ENCODE data around the gene OR10A5.
"Not testable (repeated sequence)": the region's sequence is repeated elsewhere in the genome, so short reads cannot be mapped to it uniquely, and the experiment has no call there.

Gene OR10A5

GRCh38 chr11:6833356-6833755 lies 12.1 kb upstream of the OR10A5 start:
- Histone ChIP-seq H3K27ac (ENCODE audit: low read length) (no peak overlapping the region), H3K9me3 (ENCODE audit: control insufficient read depth, insufficient read depth, low read length) (no peaks in the 10 kb centered on the region), H3K4me1 (ENCODE audit: control insufficient read depth, insufficient read depth, low read length) (no peaks in the 10 kb centered on the region), H3K36me3 (ENCODE audit: control insufficient read depth, insufficient read depth, low read length) (no peaks in the 10 kb centered on the region), H3K27me3 (ENCODE audit: control insufficient read depth, insufficient read depth, low read length) (no peaks in the 10 kb centered on the region), H3K4me3 (ENCODE audit: low read length) (no peak overlapping the region)
- DNase-seq (ENCODE audit: low read depth, low spot score), result no peak
- no CpG with 5 or more reads among the region's 6 CpGs for WGBS (ENCODE audit: insufficient coverage, insufficient read length)

DNA sequence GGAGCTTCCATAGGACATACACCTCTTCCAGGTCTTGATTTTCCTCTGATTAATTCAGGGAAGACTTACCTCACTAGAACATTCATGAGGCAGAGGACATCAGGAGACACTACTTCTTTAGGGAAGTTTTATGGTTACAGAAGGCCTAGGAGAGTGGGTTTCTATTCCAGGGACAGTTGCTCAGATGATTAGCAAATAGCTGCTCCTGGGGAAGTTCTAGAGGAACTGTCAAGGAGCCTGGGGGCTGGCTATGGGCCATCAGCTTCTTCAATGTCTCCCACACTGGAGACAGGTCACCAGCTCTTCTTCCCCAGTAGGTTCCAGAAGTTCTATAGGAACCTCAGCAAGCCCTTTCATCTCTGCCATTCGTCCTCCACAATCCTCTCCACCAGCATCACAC lies 11.5 kb upstream of the OR10A5 start:
- Histone ChIP-seq H3K27ac (ENCODE audit: low read length) (no peak overlapping the region), H3K4me3 (ENCODE audit: low read length) (no peak overlapping the region), H3K36me3 (ENCODE audit: control insufficient read depth, insufficient read depth, low read length) (no peaks in the 10 kb centered on the region), H3K4me1 (ENCODE audit: control insufficient read depth, insufficient read depth, low read length) (no peaks in the 10 kb centered on the region), H3K27me3 (ENCODE audit: control insufficient read depth, insufficient read depth, low read length) (no peaks in the 10 kb centered on the region), H3K9me3 (ENCODE audit: control insufficient read depth, insufficient read depth, low read length) (no peaks in the 10 kb centered on the region)
- no CpG with 5 or more reads among the region's 1 CpG for WGBS (ENCODE audit: insufficient coverage, insufficient read length)
- no peak for DNase-seq (ENCODE audit: low read depth, low spot score)

DNA sequence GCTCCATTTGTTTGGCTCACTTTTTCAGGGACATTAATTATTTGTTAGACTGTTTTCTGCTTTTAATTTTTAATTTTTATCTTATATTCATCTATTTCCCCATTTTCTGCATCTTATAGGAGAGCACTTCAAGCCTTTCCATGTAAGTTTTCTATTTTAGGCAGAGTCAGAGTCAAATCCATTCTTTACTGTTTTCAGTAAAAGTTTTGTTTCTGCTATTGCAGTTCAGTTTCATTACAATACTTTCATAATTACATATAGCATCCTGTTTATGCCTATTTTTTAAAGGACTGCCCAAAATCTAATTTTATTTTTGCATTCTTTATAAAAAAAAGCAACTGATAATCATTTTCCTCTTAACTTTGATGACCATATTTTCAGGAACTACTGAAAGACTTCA lies 3.8 kb upstream of the OR10A5 start:
- H3K27me3 ChIP-seq (ENCODE audit: control insufficient read depth, insufficient read depth, low read length), result no peaks in the 10 kb centered on the region
- no peak overlapping the region for H3K4me3 ChIP-seq (ENCODE audit: low read length)
- no peaks in the 10 kb centered on the region for H3K4me1 ChIP-seq (ENCODE audit: control insufficient read depth, insufficient read depth, low read length)
- no peaks in the 10 kb centered on the region for H3K9me3 ChIP-seq (ENCODE audit: control insufficient read depth, insufficient read depth, low read length)
- H3K36me3 ChIP-seq (ENCODE audit: control insufficient read depth, insufficient read depth, low read length), result no peaks in the 10 kb centered on the region
- no peak overlapping the region for H3K27ac ChIP-seq (ENCODE audit: low read length)
- DNase-seq (ENCODE audit: low read depth, low spot score), result no peak

- H3K4me3 ChIP-seq (ENCODE audit: low read length), result no peak overlapping the region
- H3K4me1 ChIP-seq (ENCODE audit: control insufficient read depth, insufficient read depth, low read length), result peaks cover 3% of the 10 kb centered on the region
- H3K27me3 ChIP-seq (ENCODE audit: control insufficient read depth, insufficient read depth, low read length), result no peaks in the 10 kb centered on the region
- WGBS (ENCODE audit: insufficient coverage, insufficient read length), result no CpG with 5 or more reads among the region's 2 CpGs
- H3K27ac ChIP-seq (ENCODE audit: low read length), result no peak overlapping the region
- no peaks in the 10 kb centered on the region for H3K36me3 ChIP-seq (ENCODE audit: control insufficient read depth, insufficient read depth, low read length)
- H3K9me3 ChIP-seq (ENCODE audit: control insufficient read depth, insufficient read depth, low read length), result no peaks in the 10 kb centered on the region
- DNase-seq (ENCODE audit: low read depth, low spot score), result no peak
Measured at GRCh38 chr11:6843670-6844069, 1.8 kb upstream of the OR10A5 start.

GRCh38 chr11:6844356-6844755 lies 1.1 kb upstream of the OR10A5 start:
- H3K27me3 ChIP-seq (ENCODE audit: control insufficient read depth, insufficient read depth, low read length), result no peaks in the 10 kb centered on the region
- H3K36me3 ChIP-seq (ENCODE audit: control insufficient read depth, insufficient read depth, low read length), result no peaks in the 10 kb centered on the region
- peaks cover 3% of the 10 kb centered on the region for H3K4me1 ChIP-seq (ENCODE audit: control insufficient read depth, insufficient read depth, low read length)
- no peak overlapping the region for H3K4me3 ChIP-seq (ENCODE audit: low read length)
- no CpG with 5 or more reads among the region's 5 CpGs for WGBS (ENCODE audit: insufficient coverage, insufficient read length)
- no peaks in the 10 kb centered on the region for H3K9me3 ChIP-seq (ENCODE audit: control insufficient read depth, insufficient read depth, low read length)
- H3K27ac ChIP-seq (ENCODE audit: low read length), result no peak overlapping the region
- no peak for DNase-seq (ENCODE audit: low read depth, low spot score)

- no CpG with 5 or more reads among the region's 2 CpGs for WGBS (ENCODE audit: insufficient coverage, insufficient read length)
- Histone ChIP-seq H3K4me3 (ENCODE audit: low read length) (no peak overlapping the region), H3K4me1 (ENCODE audit: control insufficient read depth, insufficient read depth, low read length) (peaks cover 3% of the 10 kb centered on the region), H3K36me3 (ENCODE audit: control insufficient read depth, insufficient read depth, low read length) (no peaks in the 10 kb centered on the region), H3K9me3 (ENCODE audit: control insufficient read depth, insufficient read depth, low read length) (no peaks in the 10 kb centered on the region), H3K27me3 (ENCODE audit: control insufficient read depth, insufficient read depth, low read length) (no peaks in the 10 kb centered on the region), H3K27ac (ENCODE audit: low read length) (no peak overlapping the region)
- DNase-seq (ENCODE audit: low read depth, low spot score), result no peak
Measured at GRCh38 chr11:6850526-6850925, 5.0 kb downstream of the OR10A5 start.

- not testable (repeated sequence) for DNase-seq (ENCODE audit: low read depth, low spot score); H3K4me1 ChIP-seq (ENCODE audit: control insufficient read depth, insufficient read depth, low read length); H3K4me3 ChIP-seq (ENCODE audit: low read length); H3K36me3 ChIP-seq (ENCODE audit: control insufficient read depth, insufficient read depth, low read length); H3K9me3 ChIP-seq (ENCODE audit: control insufficient read depth, insufficient read depth, low read length); H3K27ac ChIP-seq (ENCODE audit: low read length); H3K27me3 ChIP-seq (ENCODE audit: control insufficient read depth, insufficient read depth, low read length)
- no CpG with 5 or more reads among the region's 6 CpGs for WGBS (ENCODE audit: insufficient coverage, insufficient read length)
Measured at GRCh38 chr11:6854801-6855200, 9.3 kb downstream of the OR10A5 start.

DNA sequence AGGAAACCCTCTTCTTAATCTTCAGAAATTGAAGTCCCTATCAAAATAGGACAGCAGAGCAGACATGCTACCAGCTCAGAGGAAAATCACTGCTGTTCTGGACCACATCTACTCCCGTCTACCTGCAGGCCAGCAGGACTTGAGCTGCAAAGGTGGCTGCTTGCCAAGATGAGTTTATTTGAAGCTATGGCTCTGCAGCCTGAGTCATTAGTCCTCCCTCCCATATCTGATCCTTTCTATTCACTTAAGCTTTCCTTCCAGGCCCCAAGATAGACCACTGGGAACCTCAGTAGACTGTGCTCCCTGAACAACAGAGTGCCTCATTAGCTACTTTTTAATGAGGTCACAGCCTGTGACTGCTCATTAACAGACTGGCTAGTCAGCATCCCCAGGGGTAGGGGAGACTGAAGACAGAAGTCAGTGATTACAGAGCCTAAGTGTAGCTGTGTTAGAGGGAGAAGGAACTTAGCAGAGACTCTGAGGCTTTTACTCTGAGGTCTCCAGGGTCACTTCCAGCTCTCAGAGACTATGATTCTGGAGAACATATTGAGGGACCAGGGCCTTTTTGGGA lies 10.6 kb downstream of the OR10A5 start:
- no peak for DNase-seq (ENCODE audit: low read depth, low spot score)
- Histone ChIP-seq H3K9me3 (ENCODE audit: control insufficient read depth, insufficient read depth, low read length) (no peaks in the 10 kb centered on the region), H3K27ac (ENCODE audit: low read length) (no peak overlapping the region), H3K4me1 (ENCODE audit: control insufficient read depth, insufficient read depth, low read length) (no peaks in the 10 kb centered on the region), H3K4me3 (ENCODE audit: low read length) (no peak overlapping the region), H3K27me3 (ENCODE audit: control insufficient read depth, insufficient read depth, low read length) (no peaks in the 10 kb centered on the region), H3K36me3 (ENCODE audit: control insufficient read depth, insufficient read depth, low read length) (no peaks in the 10 kb centered on the region)
- WGBS (ENCODE audit: insufficient coverage, insufficient read length), result no CpG with 5 or more reads among the region's 1 CpG

DNA sequence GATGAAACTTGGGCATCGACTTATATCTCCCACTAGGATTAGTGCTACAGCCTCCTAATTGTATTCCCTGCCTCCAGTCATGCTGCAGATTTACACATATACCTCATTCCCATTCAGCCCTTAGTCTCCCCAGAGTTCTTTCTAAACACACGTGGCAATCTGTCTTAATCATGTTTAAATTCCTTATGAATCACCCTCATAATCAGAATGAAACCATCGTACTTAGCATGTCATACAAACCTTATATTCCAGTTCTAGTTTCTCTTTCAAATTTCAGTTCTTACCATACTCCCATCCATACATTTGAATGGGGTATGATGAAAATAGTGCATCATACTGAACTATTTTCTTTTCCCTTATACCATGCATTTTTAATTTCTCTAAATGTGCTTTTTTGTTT lies 11.4 kb downstream of the OR10A5 start:
- DNase-seq (ENCODE audit: low read depth, low spot score), result no peak
- H3K4me1 ChIP-seq (ENCODE audit: control insufficient read depth, insufficient read depth, low read length), result no peaks in the 10 kb centered on the region
- no peaks in the 10 kb centered on the region for H3K27me3 ChIP-seq (ENCODE audit: control insufficient read depth, insufficient read depth, low read length)
- WGBS (ENCODE audit: insufficient coverage, insufficient read length), result no CpG with 5 or more reads among the region's 3 CpGs
- no peak overlapping the region for H3K27ac ChIP-seq (ENCODE audit: low read length)
- no peaks in the 10 kb centered on the region for H3K9me3 ChIP-seq (ENCODE audit: control insufficient read depth, insufficient read depth, low read length)
- H3K4me3 ChIP-seq (ENCODE audit: low read length), result no peak overlapping the region
- H3K36me3 ChIP-seq (ENCODE audit: control insufficient read depth, insufficient read depth, low read length), result no peaks in the 10 kb centered on the region

DNA sequence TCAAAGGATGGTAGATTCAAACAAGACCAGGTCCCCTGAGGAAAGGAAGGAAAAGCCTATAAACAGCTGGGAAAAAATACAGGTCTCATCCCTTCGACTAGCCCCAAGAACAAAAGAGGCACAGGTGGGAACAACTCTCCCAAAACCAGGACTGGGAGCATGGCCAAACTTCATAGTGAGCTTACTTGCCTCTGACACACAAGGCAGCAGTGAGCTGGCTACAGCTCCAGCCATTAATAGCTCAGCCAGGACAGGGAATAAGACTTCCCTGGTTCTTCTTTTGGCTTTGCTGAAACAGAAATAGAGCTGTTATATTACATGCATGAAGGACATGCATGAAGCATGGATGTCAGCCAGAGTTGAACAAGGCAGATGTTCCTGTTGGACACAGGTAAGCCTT lies 17.5 kb downstream of the OR10A5 start, which contains the start of gene OR10A2:
OR10A2 (plus strand) TSS at position 97 of the 400 bp plus-strand sequence. CDS start 6,698 bp downstream, outside the sequence.
- no peaks in the 10 kb centered on the region for H3K36me3 ChIP-seq (ENCODE audit: control insufficient read depth, insufficient read depth, low read length)
- H3K4me1 ChIP-seq (ENCODE audit: control insufficient read depth, insufficient read depth, low read length), result no peaks in the 10 kb centered on the region
- H3K27me3 ChIP-seq (ENCODE audit: control insufficient read depth, insufficient read depth, low read length), result no peaks in the 10 kb centered on the region
- H3K27ac ChIP-seq (ENCODE audit: low read length), result no peak within 1 kb of the TSS
- H3K4me3 ChIP-seq (ENCODE audit: low read length), result no peak within 1 kb of the TSS
- WGBS (ENCODE audit: insufficient coverage, insufficient read length), result no CpG with 5 or more reads among the region's 1 CpG
- no peaks in the 10 kb centered on the region for H3K9me3 ChIP-seq (ENCODE audit: control insufficient read depth, insufficient read depth, low read length)
- DNase-seq (ENCODE audit: low read depth, low spot score), result no peak

DNA sequence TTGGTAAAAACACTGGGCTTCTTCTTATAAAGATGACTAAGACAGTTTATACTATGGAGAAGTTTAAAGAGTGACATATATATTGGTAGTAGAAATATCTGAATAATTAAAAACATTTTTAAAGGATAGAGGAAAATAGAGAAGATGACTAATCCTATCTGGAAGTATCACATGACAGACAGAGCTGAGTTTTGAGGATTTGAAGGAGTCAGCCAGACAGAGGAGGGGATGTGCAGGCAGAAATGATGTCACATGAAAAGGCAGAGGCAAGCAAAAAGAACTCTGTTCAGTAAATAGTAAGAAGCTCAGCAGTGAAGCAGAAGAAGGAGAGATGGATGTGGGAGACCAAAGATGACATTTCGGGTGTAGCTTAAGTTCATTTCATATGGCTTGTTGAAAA lies 19.0 kb downstream of the OR10A5 start:
- Histone ChIP-seq H3K27me3 (ENCODE audit: control insufficient read depth, insufficient read depth, low read length) (no peaks in the 10 kb centered on the region), H3K4me1 (ENCODE audit: control insufficient read depth, insufficient read depth, low read length) (no peaks in the 10 kb centered on the region), H3K27ac (ENCODE audit: low read length) (no peak overlapping the region), H3K36me3 (ENCODE audit: control insufficient read depth, insufficient read depth, low read length) (no peaks in the 10 kb centered on the region), H3K9me3 (ENCODE audit: control insufficient read depth, insufficient read depth, low read length) (no peaks in the 10 kb centered on the region), H3K4me3 (ENCODE audit: low read length) (no peak overlapping the region)
- WGBS (ENCODE audit: insufficient coverage, insufficient read length), result no CpG with 5 or more reads among the region's 1 CpG
- no peak for DNase-seq (ENCODE audit: low read depth, low spot score)

Data from iPS DF 6.9 (cell line).